HEK293T (cell line): ENCODE results near the gene GBGT1.

ENCODE experiments used
- CTCF ChIA-PET: fragments of 350-600 bp; formaldehyde crosslinking; extraction: SDS; loops from one replicate; lab custom pipeline; 2021; ENCODE audit warnings: antibody characterized with exemption, inconsistent platforms; lab: Yijun Ruan, JAX
- POLR2A ChIA-PET: fragments of 350-600 bp; formaldehyde crosslinking; extraction: SDS; loops from one replicate; lab custom pipeline; 2020; ENCODE audit warnings: antibody characterized with exemption, inconsistent platforms; lab: Yijun Ruan, JAX
- DNase-seq: peaks from one replicate; pipeline ENCODE4 v3.0.0; 2012; ENCODE audit warnings: mixed read lengths; ENCODE audit errors: extremely low spot score
- ARNT ChIP-seq: fragments of 450-650 bp; IDR thresholded peaks from 2 replicates; pipeline ENCODE4 v1.6.1; 2017; ENCODE audit warnings: mild to moderate bottlenecking
- BHLHE40 ChIP-seq: fragments of 450-650 bp; IDR thresholded peaks from 2 replicates; pipeline ENCODE4 v1.6.1; 2016; ENCODE audit warnings: mild to moderate bottlenecking, moderate library complexity, borderline replicate concordance
- CTBP1 ChIP-seq: fragments of 450-650 bp; IDR thresholded peaks from 2 replicates; pipeline ENCODE4 v1.6.1; 2016; ENCODE audit warnings: borderline replicate concordance
- ELF4 ChIP-seq: fragments of 450-650 bp; IDR thresholded peaks from 2 replicates; pipeline ENCODE4 v1.6.1; 2017; ENCODE audit warnings: antibody characterized with exemption
- FOXA1 ChIP-seq: fragments of 450-650 bp; IDR thresholded peaks from 2 replicates; pipeline ENCODE4 v1.6.1; 2016; ENCODE audit warnings: mild to moderate bottlenecking
- FOXK2 ChIP-seq: fragments of 450-650 bp; IDR thresholded peaks from 2 replicates; pipeline ENCODE4 v1.6.1; 2016; ENCODE audit warnings: mild to moderate bottlenecking
- FOXM1 ChIP-seq: fragments of 450-650 bp; IDR thresholded peaks from 2 replicates; pipeline ENCODE4 v1.6.1; 2017; ENCODE audit warnings: mild to moderate bottlenecking, borderline replicate concordance
- HDGF ChIP-seq: fragments of 450-650 bp; IDR thresholded peaks from 2 replicates; pipeline ENCODE4 v1.6.1; 2017; ENCODE audit warnings: antibody characterized with exemption, borderline replicate concordance
- L3MBTL2 ChIP-seq: fragments of 450-650 bp; conservative IDR thresholded peaks from 2 replicates; pipeline ENCODE4 v1.6.1; 2016; ENCODE audit warnings: mild to moderate bottlenecking
- LEF1 ChIP-seq: fragments of 450-650 bp; IDR thresholded peaks from 2 replicates; pipeline ENCODE4 v1.6.1; 2017; ENCODE audit warnings: mild to moderate bottlenecking, borderline replicate concordance
- NFRKB ChIP-seq: fragments of 450-650 bp; IDR thresholded peaks from 2 replicates; pipeline ENCODE4 v1.6.1; 2016; ENCODE audit warnings: mild to moderate bottlenecking, moderate library complexity
- PKNOX1 ChIP-seq: fragments of 450-650 bp; IDR thresholded peaks from 2 replicates; pipeline ENCODE4 v1.6.1; 2016
- SP1 ChIP-seq: fragments of 450-650 bp; IDR thresholded peaks from 2 replicates; pipeline ENCODE4 v1.6.1; 2017
- SUZ12 ChIP-seq: fragments of 450-650 bp; IDR thresholded peaks from 2 replicates; pipeline ENCODE4 v1.6.1; 2016; ENCODE audit warnings: mild to moderate bottlenecking
- TARDBP ChIP-seq: fragments of 450-650 bp; IDR thresholded peaks from 2 replicates; pipeline ENCODE4 v1.6.1; 2016
- ZNF384 ChIP-seq: fragments of 450-650 bp; IDR thresholded peaks from 2 replicates; pipeline ENCODE4 v1.6.1; 2016

GBGT1 gene

GRCh38 chr9:133148199-133149129, 15.2 kb downstream of the GBGT1 start:
- DNase-seq, result no peak
- ChIA-PET CTCF (interaction anchor here (0.5 to 2.0 kb wide), 3 partner anchors 11 to 126 kb away, joined by 3 to 8 read pairs (median 4); no protein-coding TSS in a partner anchor), POLR2A (interaction anchor here (1.0 to 2.3 kb wide), 7 partner anchors 10 to 199 kb away, joined by 3 to 12 read pairs (median 3); partner anchors contain the start of genes GTF3C5, MED22 and RPL7A)
- peak; percentile 11; the same call in 1 of the 2 replicates for TF ChIP-seq ARNT
- TF ChIP-seq ELF4, result no peak
- no peak for TF ChIP-seq L3MBTL2

- CTCF ChIA-PET, result interaction anchor here (2.0 kb wide), 1 partner anchor 125 kb away, joined by 8 read pairs; no protein-coding TSS in a partner anchor
- POLR2A ChIA-PET, result interaction anchor here (1.5 kb wide), 1 partner anchor 46 kb away, joined by 3 read pairs; no protein-coding TSS in a partner anchor
- DNase-seq, result peak; percentile 71
- TF ChIP-seq SUZ12, result no peak
- TF ChIP-seq PKNOX1, result no peak
- no peak for TF ChIP-seq ZNF384
- TF ChIP-seq CTBP1, result no peak
- no peak for TF ChIP-seq FOXK2
Measured at GRCh38 chr9:133147412-133148198, 16.1 kb downstream of the GBGT1 start.

- CTCF ChIA-PET, result interaction anchor here (2.0 kb wide), 1 partner anchor 124 kb away, joined by 8 read pairs; no protein-coding TSS in a partner anchor
- POLR2A ChIA-PET, result no interaction called here
- no peak for DNase-seq
Measured at GRCh38 chr9:133146746-133147411, 16.8 kb downstream of the GBGT1 start.

GRCh38 chr9:133144904-133145851, 18.5 kb downstream of the GBGT1 start:
- TF ChIP-seq ZNF384, result no peak
- no peak for TF ChIP-seq TARDBP
- no peak for TF ChIP-seq SUZ12
- no peak for TF ChIP-seq PKNOX1
- TF ChIP-seq HDGF, result no peak
- TF ChIP-seq CTBP1, result no peak
- no peak for TF ChIP-seq L3MBTL2
- no peak for TF ChIP-seq NFRKB
- TF ChIP-seq FOXK2, result no peak
- no peak for DNase-seq
- POLR2A ChIA-PET, result interaction anchor here (1.0 to 2.1 kb wide), 2 partner anchors 27 to 115 kb away, joined by 3 to 9 read pairs; partner anchors contain the start of gene GTF3C5
- CTCF ChIA-PET, result interaction anchor here (0.9 to 1.6 kb wide), 8 partner anchors 13 to 123 kb away, joined by 3 to 16 read pairs (median 4); no protein-coding TSS in a partner anchor

More at GRCh38 chr9:133146746-133147411, 16.8 kb downstream of the GBGT1 start:
- TF ChIP-seq HDGF (no peak), L3MBTL2 (no peak), NFRKB (no peak), LEF1 (no peak), FOXM1 (no peak), SUZ12 (no peak), TARDBP (no peak)

- ChIA-PET CTCF (interaction anchor here (0.6 to 1.6 kb wide), 17 partner anchors 10 to 163 kb away, joined by 3 to 16 read pairs (median 4); no protein-coding TSS in a partner anchor), POLR2A (interaction anchor here (1.0 to 2.1 kb wide), 2 partner anchors 26 to 114 kb away, joined by 3 to 9 read pairs; partner anchors contain the start of gene GTF3C5)
- peak; percentile 89 for DNase-seq
- TF ChIP-seq FOXA1 (no peak), BHLHE40 (no peak), ZNF384 (no peak), ARNT (no peak), NFRKB (no peak), HDGF (no peak), ELF4 (no peak), TARDBP (no peak), SP1 (no peak), CTBP1 (no peak), FOXM1 (no peak)
Measured at GRCh38 chr9:133144142-133144903, 19.4 kb downstream of the GBGT1 start.
